Esophagus (tissue), 2 donors: ENCODE measurements around the gene FBXO15. TPM values are rescaled to one million over a fixed set of nuclear protein-coding genes. Genes with fewer than 3 reads are reported as not detected.

Experiments
- H3K27ac ChIP-seq, 2 donors: one replicate each; pipeline ENCODE4 v1.5.1; 2013; ENCODE audit warnings: low read depth in 2 of 2, mild to moderate bottlenecking in 2 of 2, inconsistent platforms in 1 of 2, low read length in 1 of 2, moderate library complexity in 1 of 2
- H3K27me3 ChIP-seq, 2 donors: one replicate each; pipeline ENCODE4 v1.6.1; 2013; ENCODE audit warnings: low read length in 2 of 2, control low read depth in 1 of 2, mild to moderate bottlenecking in 1 of 2; ENCODE audit not compliant: insufficient read depth in 2 of 2, control insufficient read depth in 1 of 2
- H3K36me3 ChIP-seq, 2 donors: one replicate each; pipeline ENCODE4 v1.6.1; 2013; ENCODE audit warnings: low read length in 1 of 2; ENCODE audit not compliant: control insufficient read depth in 2 of 2, insufficient read depth in 2 of 2
- H3K4me1 ChIP-seq, 2 donors: one replicate each; pipeline ENCODE4 v1.6.1; 2013; ENCODE audit warnings: low read length in 1 of 2; ENCODE audit not compliant: control insufficient read depth in 2 of 2, insufficient read depth in 2 of 2
- H3K4me3 ChIP-seq, 2 donors: one replicate each; pipeline ENCODE4 v1.5.1; 2013; ENCODE audit warnings: low read length in 2 of 2, mild to moderate bottlenecking in 2 of 2, low read depth in 1 of 2, moderate library complexity in 1 of 2
- H3K9me3 ChIP-seq, 2 donors: one replicate each; pipeline ENCODE4 v1.6.1; 2013; ENCODE audit warnings: mild to moderate bottlenecking in 2 of 2, low read depth in 1 of 2, low read length in 1 of 2, moderate library complexity in 1 of 2; ENCODE audit not compliant: control insufficient read depth in 2 of 2, insufficient read depth in 1 of 2
- WGBS, 2 donors: extraction: QIAGEN DNeasy Blood & Tissue Kit; methylation state at CpG; one replicate each; pipeline ENCODE4 v1.1.7; 2013; 5-methylcytosine and 5-hydroxymethylcytosine counted together
- polyA plus RNA-seq, 2 donors: library from polyadenylated mRNA; stranded (reverse); fragments of 200-250 nt; gene quantifications; one replicate each; pipeline ENCODE4 v1.2.3, GENCODE V29; 2013
- donor health status: healthy with polysubstance abuse.
- donor health status: Bipolar disorder and iron deficiency.

Gene FBXO15, protein sequence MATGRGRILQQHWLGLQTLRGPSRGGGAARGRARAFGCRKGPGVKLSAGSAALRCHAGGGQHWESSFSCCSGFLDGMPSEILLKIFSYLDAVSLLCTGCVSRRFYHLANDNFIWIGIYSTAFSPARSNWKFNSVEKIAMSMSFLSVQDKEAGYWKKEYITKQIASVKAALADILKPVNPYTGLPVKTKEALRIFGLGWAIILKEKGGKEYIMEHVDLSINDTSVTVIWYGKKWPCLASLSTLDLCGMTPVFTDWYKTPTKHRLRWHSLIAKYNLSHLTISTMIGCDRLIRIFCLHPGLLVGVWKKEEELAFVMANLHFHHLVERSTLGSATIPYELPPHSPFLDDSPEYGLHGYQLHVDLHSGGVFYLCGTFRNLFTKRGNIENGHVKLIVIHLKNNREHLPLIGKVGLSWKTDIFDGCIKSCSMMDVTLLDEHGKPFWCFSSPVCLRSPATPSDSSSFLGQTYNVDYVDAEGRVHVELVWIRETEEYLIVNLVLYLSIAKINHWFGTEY
- under 1 TPM; 0.16 to 0.41 TPM for polyA plus RNA-seq

- H3K27me3 ChIP-seq: no peaks in the 10 kb centered on the region
- H3K36me3 ChIP-seq: peaks cover 0 to 7% of the 10 kb centered on the region in 2 donors
- 0% methylated on average over 58 of the region's 58 CpGs for WGBS, 2 donors
- H3K4me3 ChIP-seq: peak within 1 kb of the TSS; percentile 81 to 99
- peak within 1 kb of the TSS; percentile 90 for H3K27ac ChIP-seq
- H3K4me1 ChIP-seq: peaks cover 2 to 3% of the 10 kb centered on the region in 2 donors
- H3K9me3 ChIP-seq: no peaks in the 10 kb centered on the region
Measured at GRCh38 chr18:74147779-74148542, at the start of gene FBXO15, which contains the start of gene TIMM21. Gene FBXO15, minus strand, starts transcription at chr18:74147834. Its CDS starts 49 bp downstream, at chr18:74147785. Gene TIMM21, plus strand, starts transcription at chr18:74148523. Its CDS starts 286 bp downstream, at chr18:74148809.

DNA sequence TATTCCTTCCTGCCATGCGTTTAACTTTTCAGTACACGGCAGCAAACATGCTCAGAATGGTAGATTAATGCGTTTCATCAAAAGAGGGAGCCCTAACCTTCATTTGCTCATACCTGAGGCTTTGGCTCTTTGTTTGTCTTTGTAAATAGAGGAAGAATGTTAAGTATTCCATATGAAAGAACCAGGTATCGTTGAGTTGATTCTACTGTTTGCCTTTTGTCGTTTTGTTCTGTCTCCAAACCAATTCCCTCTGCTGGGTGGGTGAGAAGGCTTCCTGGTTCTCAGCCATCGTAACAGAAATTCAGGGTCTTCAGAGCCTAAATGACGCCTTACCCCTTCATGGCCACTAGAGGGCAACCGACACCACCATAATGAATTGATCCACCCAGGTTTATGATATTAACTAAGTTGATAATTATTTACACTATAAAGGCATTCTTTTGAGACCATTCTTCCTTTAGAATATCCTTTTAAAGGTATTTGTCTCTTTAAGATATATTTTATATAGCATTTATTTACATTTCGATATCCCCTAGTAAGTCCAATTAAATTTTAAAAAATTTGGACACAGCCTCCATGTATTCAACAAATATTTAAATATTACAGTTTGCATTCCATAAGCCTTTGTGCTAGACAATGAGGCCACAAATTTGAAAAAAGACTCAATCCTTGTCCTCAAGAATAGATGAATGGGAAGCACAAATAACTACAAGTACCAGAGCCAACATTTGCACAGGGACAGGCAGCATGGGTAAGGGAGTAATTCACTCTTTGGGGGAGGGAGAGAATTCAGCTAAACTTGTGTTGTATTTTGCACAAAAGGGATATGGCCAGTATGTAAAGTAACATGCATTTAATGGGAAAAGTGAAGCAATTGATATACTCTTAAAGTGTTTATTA, 48.8 kb upstream of the FBXO15 start:
- 2 to 3% methylated on average over 9 of the region's 9 CpGs for WGBS, 2 donors
- no peaks in the 10 kb centered on the region for H3K9me3 ChIP-seq
- peak overlapping the region in 1 of 2 donors; percentile 35 for H3K4me3 ChIP-seq

DNA sequence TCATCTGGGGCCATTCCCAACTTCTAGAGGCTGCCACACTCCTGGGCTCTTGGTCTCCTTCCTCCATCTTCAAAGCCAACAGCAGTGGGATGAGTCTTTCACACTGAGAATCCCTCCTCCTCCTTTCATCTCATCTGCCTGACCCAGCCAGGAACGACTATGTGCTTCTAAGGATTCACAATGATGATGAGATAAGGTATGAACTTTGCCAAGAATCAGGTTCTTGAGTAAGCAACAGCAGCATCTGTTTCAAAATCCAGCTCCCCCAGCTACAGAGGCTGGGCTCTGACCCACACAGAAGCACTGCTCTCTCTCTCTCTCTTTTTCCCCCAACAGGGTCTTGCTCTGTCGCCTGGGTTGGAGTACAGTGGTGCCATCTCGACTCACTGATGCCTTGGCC, 47.1 kb upstream of the FBXO15 start:
- H3K36me3 ChIP-seq: no peaks in the 10 kb centered on the region
- H3K27me3 ChIP-seq: no peaks in the 10 kb centered on the region
- H3K4me3 ChIP-seq: no peak overlapping the region
- H3K4me1 ChIP-seq: no peaks in the 10 kb centered on the region
- H3K27ac ChIP-seq: no peak overlapping the region
- 62 to 73% methylated on average over 3 of the region's 3 CpGs for WGBS, 2 donors
- no peaks in the 10 kb centered on the region for H3K9me3 ChIP-seq

More for the DNA sequence above, 48.8 kb upstream of the FBXO15 start:
- Histone ChIP-seq H3K27ac (no peak overlapping the region), H3K36me3 (no peaks in the 10 kb centered on the region), H3K4me1 (no peaks in the 10 kb centered on the region), H3K27me3 (no peaks in the 10 kb centered on the region)

DNA sequence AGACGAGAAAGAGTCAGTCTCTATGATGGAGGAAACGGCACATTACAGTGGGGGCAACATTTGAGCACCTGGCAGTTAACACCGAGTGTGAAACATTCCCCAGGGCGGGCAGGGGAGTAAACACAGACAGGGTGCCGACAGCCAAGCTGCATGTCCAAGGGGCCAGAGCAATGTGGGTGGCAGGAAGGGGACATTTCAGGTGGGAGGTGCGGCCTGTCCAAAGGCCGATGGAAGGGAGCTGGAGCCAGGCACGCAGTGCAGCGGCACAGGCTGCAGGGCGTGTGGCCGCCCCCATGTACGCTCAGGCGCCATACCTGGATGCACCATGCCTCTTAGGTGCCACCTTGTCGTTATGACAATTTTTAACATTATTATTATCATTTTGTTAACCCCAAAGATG, 43.9 kb upstream of the FBXO15 start:
- 85 to 89% methylated on average over 14 of the region's 14 CpGs for WGBS, 2 donors
- Histone ChIP-seq H3K4me3 (no peak overlapping the region), H3K27me3 (no peaks in the 10 kb centered on the region)

GRCh38 chr18:74190086-74190485, 42.5 kb upstream of the FBXO15 start:
- no peaks in the 10 kb centered on the region for H3K9me3 ChIP-seq
- 57 to 62% methylated on average over 4 of the region's 4 CpGs for WGBS, 2 donors
- H3K36me3 ChIP-seq: no peaks in the 10 kb centered on the region
- H3K4me3 ChIP-seq: no peak overlapping the region
- no peak overlapping the region for H3K27ac ChIP-seq
- H3K4me1 ChIP-seq: no peaks in the 10 kb centered on the region
- H3K27me3 ChIP-seq: no peaks in the 10 kb centered on the region

More for the DNA sequence above, 43.9 kb upstream of the FBXO15 start:
- Histone ChIP-seq H3K36me3 (no peaks in the 10 kb centered on the region), H3K4me1 (no peaks in the 10 kb centered on the region), H3K9me3 (no peaks in the 10 kb centered on the region), H3K27ac (no peak overlapping the region)

GRCh38 chr18:74186661-74187060, 39.0 kb upstream of the FBXO15 start:
- H3K4me1 ChIP-seq: no peaks in the 10 kb centered on the region
- 82 to 84% methylated on average over 3 of the region's 3 CpGs for whole genome bisulfite sequencing, 2 donors
- H3K9me3 ChIP-seq: no peaks in the 10 kb centered on the region
- H3K27ac ChIP-seq: no peak overlapping the region
- H3K27me3 ChIP-seq: no peaks in the 10 kb centered on the region
- H3K4me3 ChIP-seq: no peak overlapping the region
- no peaks in the 10 kb centered on the region for H3K36me3 ChIP-seq

- H3K4me3 ChIP-seq: no peak overlapping the region
- no peaks in the 10 kb centered on the region for H3K36me3 ChIP-seq
- no peaks in the 10 kb centered on the region for H3K4me1 ChIP-seq
- no peaks in the 10 kb centered on the region for H3K27me3 ChIP-seq
- no peak overlapping the region for H3K27ac ChIP-seq
- no peaks in the 10 kb centered on the region for H3K9me3 ChIP-seq
- WGBS, 2 donors: 86 to 89% methylated on average over 2 of the region's 2 CpGs
Measured at GRCh38 chr18:74185860-74186259, 38.2 kb upstream of the FBXO15 start.

DNA sequence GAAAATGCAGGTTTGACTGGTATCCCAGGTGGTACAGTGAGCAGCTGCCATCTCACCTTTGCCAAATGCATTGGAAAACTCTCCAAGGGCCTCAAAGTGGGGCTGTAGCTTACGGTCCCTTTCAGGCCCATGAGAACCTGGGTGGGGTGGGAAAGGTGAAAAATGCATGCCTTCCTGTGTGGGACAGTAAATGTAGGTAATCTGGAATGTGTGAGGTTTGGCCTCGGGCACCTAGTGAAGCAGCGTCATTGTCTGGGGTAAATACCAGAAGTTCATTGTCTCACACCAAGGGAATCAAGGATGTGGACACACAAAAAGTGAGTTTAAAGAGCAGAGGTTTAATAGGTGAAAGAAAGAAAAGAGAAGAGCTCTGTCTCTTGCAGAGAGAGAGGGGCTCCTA, 37.2 kb upstream of the FBXO15 start:
- Histone ChIP-seq H3K36me3 (no peaks in the 10 kb centered on the region), H3K27me3 (no peaks in the 10 kb centered on the region), H3K4me3 (no peak overlapping the region), H3K4me1 (no peaks in the 10 kb centered on the region), H3K27ac (no peak overlapping the region), H3K9me3 (no peaks in the 10 kb centered on the region)
- 49 to 55% methylated on average over 3 of the region's 3 CpGs for WGBS, 2 donors

DNA sequence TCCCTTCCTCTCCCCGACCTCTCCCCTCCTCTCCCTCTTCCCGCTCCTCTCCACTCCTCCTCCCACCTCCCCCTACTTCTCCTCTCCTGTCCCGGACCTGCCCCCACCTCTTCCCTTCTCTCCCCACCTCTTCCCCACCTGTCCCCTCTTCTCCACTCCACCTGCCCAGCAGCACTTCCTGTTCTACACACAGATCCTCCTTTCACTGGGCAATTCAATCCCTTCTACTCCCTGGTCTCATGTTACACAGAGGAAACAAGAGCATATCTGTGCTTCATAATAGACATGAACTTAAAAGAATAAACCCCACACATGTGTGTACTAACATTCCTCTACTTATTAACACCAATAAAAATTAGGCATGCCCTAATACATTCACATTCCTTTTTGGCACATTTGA, 35.5 kb upstream of the FBXO15 start:
- Histone ChIP-seq H3K36me3 (no peaks in the 10 kb centered on the region), H3K4me3 (no peak overlapping the region), H3K9me3 (no peaks in the 10 kb centered on the region), H3K27ac (no peak overlapping the region), H3K27me3 (no peaks in the 10 kb centered on the region), H3K4me1 (no peaks in the 10 kb centered on the region)
- 42 to 59% methylated on average over 3 of the region's 3 CpGs for WGBS, 2 donors
